H9 (cell line): ENCODE data around the gene CDK5. TPM values are rescaled to one million over a fixed set of nuclear protein-coding genes. Genes with fewer than 3 reads are reported as not detected.

Experiments
- DNase-seq: peaks from one replicate; pipeline ENCODE4 v3.0.0-alpha.2; 2017
- H2AFZ ChIP-seq: one replicate; pipeline ENCODE4 v1.6.1; 2013; ENCODE audit warnings: mild to moderate bottlenecking, low read length, control low read depth, moderate library complexity
- H2AK5ac ChIP-seq: 2 replicates; pipeline ENCODE4 v1.6.1; 2013; ENCODE audit warnings: low read length, control low read depth, mixed read lengths; ENCODE audit not compliant: insufficient read length
- H2BK120ac ChIP-seq: one replicate; pipeline ENCODE4 v1.6.1; 2013; ENCODE audit warnings: low read depth, mild to moderate bottlenecking, low read length, control low read depth, inconsistent platforms; ENCODE audit not compliant: poor library complexity, severe bottlenecking
- H2BK12ac ChIP-seq: 2 replicates; pipeline ENCODE4 v1.6.1; 2013; ENCODE audit warnings: low read length, control low read depth, mixed read lengths, low read depth; ENCODE audit not compliant: insufficient read length
- H2BK15ac ChIP-seq: 2 replicates; pipeline ENCODE4 v1.6.1; 2013; ENCODE audit warnings: low read depth, low read length, control low read depth
- H2BK20ac ChIP-seq: one replicate; pipeline ENCODE4 v1.6.1; 2013; ENCODE audit warnings: low read depth, mild to moderate bottlenecking, low read length, control low read depth, inconsistent platforms; ENCODE audit not compliant: poor library complexity, severe bottlenecking
- H2BK5ac ChIP-seq: 2 replicates; pipeline ENCODE4 v1.6.1; 2013; ENCODE audit warnings: low read length, control low read depth, mixed read lengths; ENCODE audit not compliant: insufficient read length
- H3K14ac ChIP-seq: 2 replicates; pipeline ENCODE4 v1.6.1; 2013; ENCODE audit warnings: low read length, control low read depth; ENCODE audit not compliant: insufficient read depth
- H3K18ac ChIP-seq: 2 replicates; pipeline ENCODE4 v1.6.1; 2013; ENCODE audit warnings: low read depth, mild to moderate bottlenecking, mixed read lengths, low read length, control low read depth; ENCODE audit not compliant: insufficient read length
- H3K23ac ChIP-seq: 2 replicates; pipeline ENCODE4 v1.6.1; 2013; ENCODE audit warnings: low read length, control low read depth, mixed read lengths, low read depth; ENCODE audit not compliant: insufficient read length
- H3K23me2 ChIP-seq: 2 replicates; pipeline ENCODE4 v1.6.1; 2013; ENCODE audit warnings: low read depth, mild to moderate bottlenecking, mixed read lengths, low read length, control low read depth; ENCODE audit not compliant: insufficient read length, poor library complexity, severe bottlenecking
- H3K27ac ChIP-seq: 2 replicates; pipeline ENCODE4 v1.5.1; 2013; ENCODE audit warnings: low read length, control low read depth, mixed read lengths, low read depth; ENCODE audit not compliant: insufficient read length
- H3K27me3 ChIP-seq: 2 replicates; pipeline ENCODE4 v1.6.1; 2013; ENCODE audit warnings: low read length, control low read depth, inconsistent platforms; ENCODE audit not compliant: insufficient read depth
- H3K4ac ChIP-seq: 2 replicates; pipeline ENCODE4 v1.6.1; 2013; ENCODE audit warnings: low read depth, mild to moderate bottlenecking, control low read depth, inconsistent platforms, low read length, moderate library complexity
- H3K4me1 ChIP-seq: 2 replicates; pipeline ENCODE4 v1.6.1; 2013; ENCODE audit warnings: low read length, control low read depth, inconsistent platforms; ENCODE audit not compliant: insufficient read depth
- H3K4me2 ChIP-seq: 2 replicates; pipeline ENCODE4 v1.6.1; 2013; ENCODE audit warnings: low read length, control low read depth, mixed read lengths; ENCODE audit not compliant: insufficient read length, insufficient read depth
- H3K56ac ChIP-seq: 2 replicates; pipeline ENCODE4 v1.6.1; 2013; ENCODE audit warnings: low read depth, mild to moderate bottlenecking, mixed read lengths, low read length, control low read depth; ENCODE audit not compliant: insufficient read length
- H3K79me1 ChIP-seq: 2 replicates; pipeline ENCODE4 v1.6.1; 2013; ENCODE audit warnings: low read depth, mild to moderate bottlenecking, moderate library complexity, low read length, control low read depth, inconsistent platforms; ENCODE audit not compliant: insufficient read depth, poor library complexity, severe bottlenecking
- H3K79me2 ChIP-seq: 2 replicates; pipeline ENCODE4 v1.6.1; 2013; ENCODE audit warnings: low read length, control low read depth, inconsistent platforms; ENCODE audit not compliant: insufficient read depth
- H3K9ac ChIP-seq: 2 replicates; pipeline ENCODE4 v1.6.1; 2013; ENCODE audit warnings: low read length, control low read depth, mixed read lengths; ENCODE audit not compliant: insufficient read length; ENCODE audit errors: extremely low read depth
- H3K9me3 ChIP-seq: one replicate; pipeline ENCODE4 v1.6.1; 2013; ENCODE audit warnings: low read depth, low read length, inconsistent platforms; ENCODE audit not compliant: control insufficient read depth
- H3T11ph ChIP-seq: one replicate; pipeline ENCODE4 v1.6.1; 2013; ENCODE audit warnings: mild to moderate bottlenecking, low read length, control low read depth, inconsistent platforms
- H4K20me1 ChIP-seq: one replicate; pipeline ENCODE4 v1.6.1; 2013; ENCODE audit not compliant: control insufficient read depth, insufficient read length, insufficient read depth
- H4K5ac ChIP-seq: 2 replicates; pipeline ENCODE4 v1.6.1; 2013; ENCODE audit warnings: low read depth, mild to moderate bottlenecking, mixed read lengths, low read length, control low read depth; ENCODE audit not compliant: insufficient read length
- H4K8ac ChIP-seq: replicated peaks from 2 replicates; pipeline ENCODE4 v1.6.1; 2013; ENCODE audit warnings: low read length, control low read depth, mixed read lengths, low read depth; ENCODE audit not compliant: insufficient read length
- H4K91ac ChIP-seq: 2 replicates; pipeline ENCODE4 v1.6.1; 2013; ENCODE audit warnings: low read depth, mild to moderate bottlenecking, moderate library complexity, mixed read lengths, low read length, control low read depth; ENCODE audit not compliant: insufficient read length
- H3K27ac Mint-ChIP-seq, 3 experiments: 2 replicates in 2 of 3; 3 replicates in 1 of 3; pipeline ENCODE4 v1.8.0; 2020 to 2021; ENCODE audit warnings: mixed read lengths in 3 of 3, mild to moderate bottlenecking in 1 of 3, moderate library complexity in 1 of 3
- H3K27me3 Mint-ChIP-seq: 2 replicates; pipeline ENCODE4 v1.8.0; 2021; ENCODE audit warnings: low read depth, mild to moderate bottlenecking, moderate library complexity, mixed read lengths
- H3K36me3 Mint-ChIP-seq, 3 experiments: 2 replicates in 2 of 3; 3 replicates in 1 of 3; pipeline ENCODE4 v1.8.0; 2020 to 2021; ENCODE audit warnings: low read depth in 3 of 3, mixed read lengths in 3 of 3; ENCODE audit not compliant: insufficient read depth in 1 of 3
- H3K4me1 Mint-ChIP-seq, 2 experiments: 2 replicates each; pipeline ENCODE4 v1.8.0; 2020; ENCODE audit warnings: mixed read lengths in 2 of 2
- H3K4me3 Mint-ChIP-seq, 2 experiments: 2 replicates in 1 of 2; 3 replicates in 1 of 2; pipeline ENCODE4 v1.8.0; 2020 to 2021; ENCODE audit warnings: mild to moderate bottlenecking in 2 of 2, mixed read lengths in 2 of 2, moderate library complexity in 1 of 2
- H3K9me3 Mint-ChIP-seq, 2 experiments: 2 replicates in 1 of 2; 3 replicates in 1 of 2; pipeline ENCODE4 v1.8.0; 2020; ENCODE audit warnings: mild to moderate bottlenecking in 2 of 2, mixed read lengths in 2 of 2, moderate library complexity in 1 of 2
- WGBS: extraction: QIAGEN DNeasy Blood & Tissue Kit; methylation state at CpG from one replicate; pipeline ENCODE4 v1.1.7; 2013; ENCODE audit warnings: missing lambda C conversion rate, low lambda C conversion rate, mixed read lengths; ENCODE audit not compliant: insufficient read length; ENCODE audit errors: extremely low coverage; 5-methylcytosine and 5-hydroxymethylcytosine counted together
- total RNA-seq: library from RNA; stranded (reverse); gene quantifications from 2 replicates; pipeline ENCODE4 v1.2.1, GENCODE V29; 2021
- TF ChIP-seq, protein P1 (sequence below): fragments of 200-600 bp; sonication (generic); conservative IDR thresholded peaks from 3 replicates; pipeline ENCODE4 v1.8.0; 2021; ENCODE audit warnings: antibody characterized with exemption, mild to moderate bottlenecking

CDK5 gene
- total RNA-seq, 1 experiment from 2014 or later: 19.9 TPM

DNA sequence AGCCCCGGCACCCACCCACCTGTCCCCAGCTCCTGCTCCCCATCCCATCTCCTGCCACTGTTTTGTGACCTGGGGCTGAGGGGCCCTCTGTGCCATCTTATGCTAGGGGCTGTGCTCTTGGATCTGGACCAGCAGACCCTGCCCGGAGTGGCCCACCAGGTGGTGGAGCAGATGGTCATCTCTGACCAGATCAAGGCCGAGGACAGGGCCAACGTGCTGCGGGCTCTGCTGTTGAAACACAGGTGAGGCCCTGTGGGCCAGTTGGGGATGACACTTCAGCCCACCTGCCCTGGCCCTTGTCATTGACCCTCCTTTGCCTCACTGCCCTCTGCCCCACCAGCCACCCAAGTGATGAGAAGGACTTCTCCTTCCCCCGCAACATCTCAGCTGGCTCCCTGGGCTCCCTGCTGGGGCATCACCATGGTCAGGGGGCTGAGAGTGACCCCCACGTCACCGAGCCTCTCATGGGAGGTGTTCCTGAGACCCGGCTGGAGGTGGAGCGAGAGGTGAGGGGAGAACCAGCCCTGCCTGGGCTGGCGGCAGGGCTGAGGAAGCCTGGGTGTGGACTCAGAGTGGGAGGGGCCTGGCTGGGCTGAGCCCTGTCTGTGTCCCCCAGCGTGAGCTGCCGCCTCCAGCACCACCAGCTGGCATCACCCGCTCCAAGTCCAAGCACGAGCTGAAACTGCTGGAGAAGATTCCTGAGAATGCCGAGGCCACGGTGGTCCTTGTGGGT is 12.3 kb upstream of the CDK5 start:
- DNase-seq: no peak
- no peak overlapping the region for H2BK120ac ChIP-seq
- TF ChIP-seq, protein P1, sequence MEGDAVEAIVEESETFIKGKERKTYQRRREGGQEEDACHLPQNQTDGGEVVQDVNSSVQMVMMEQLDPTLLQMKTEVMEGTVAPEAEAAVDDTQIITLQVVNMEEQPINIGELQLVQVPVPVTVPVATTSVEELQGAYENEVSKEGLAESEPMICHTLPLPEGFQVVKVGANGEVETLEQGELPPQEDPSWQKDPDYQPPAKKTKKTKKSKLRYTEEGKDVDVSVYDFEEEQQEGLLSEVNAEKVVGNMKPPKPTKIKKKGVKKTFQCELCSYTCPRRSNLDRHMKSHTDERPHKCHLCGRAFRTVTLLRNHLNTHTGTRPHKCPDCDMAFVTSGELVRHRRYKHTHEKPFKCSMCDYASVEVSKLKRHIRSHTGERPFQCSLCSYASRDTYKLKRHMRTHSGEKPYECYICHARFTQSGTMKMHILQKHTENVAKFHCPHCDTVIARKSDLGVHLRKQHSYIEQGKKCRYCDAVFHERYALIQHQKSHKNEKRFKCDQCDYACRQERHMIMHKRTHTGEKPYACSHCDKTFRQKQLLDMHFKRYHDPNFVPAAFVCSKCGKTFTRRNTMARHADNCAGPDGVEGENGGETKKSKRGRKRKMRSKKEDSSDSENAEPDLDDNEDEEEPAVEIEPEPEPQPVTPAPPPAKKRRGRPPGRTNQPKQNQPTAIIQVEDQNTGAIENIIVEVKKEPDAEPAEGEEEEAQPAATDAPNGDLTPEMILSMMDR: no peak
- Mint-ChIP-seq H3K4me3 (no peak overlapping the region), H3K36me3 (peaks cover 44 to 73% (median 68%) of the 10 kb centered on the region in 3 experiments; a peak in 6 of 7 replicates), H3K4me1 (peaks cover 11% of the 10 kb centered on the region in 2 experiments), H3K9me3 (no peaks in the 10 kb centered on the region; a peak in 1 of 5 replicates), H3K27ac (peak overlapping the region in 1 of 3 experiments; percentile 70; a peak in 1 of 7 replicates), H3K27me3 (no peaks in the 10 kb centered on the region)
- H2BK12ac ChIP-seq: no peak overlapping the region
- H4K8ac ChIP-seq: no peak overlapping the region
- no peak overlapping the region for H2AK5ac ChIP-seq
- H3K4me2 ChIP-seq: no peak overlapping the region
- H3K14ac ChIP-seq: no peak overlapping the region
- no peak overlapping the region for H4K91ac ChIP-seq
- H3K9ac ChIP-seq: no peak overlapping the region
- no peaks in the 10 kb centered on the region for H3K23me2 ChIP-seq
- H3K9me3 ChIP-seq: no peaks in the 10 kb centered on the region
- no peaks in the 10 kb centered on the region for H3K79me1 ChIP-seq
- no peak overlapping the region for H3K23ac ChIP-seq
- no peak overlapping the region for H2BK15ac ChIP-seq
- H3K56ac ChIP-seq: no peak overlapping the region
- H3T11ph ChIP-seq: no peak overlapping the region
- H3K27ac ChIP-seq: no peak overlapping the region
- H3K79me2 ChIP-seq: no peaks in the 10 kb centered on the region
- no peaks in the 10 kb centered on the region for H4K20me1 ChIP-seq
- H3K18ac ChIP-seq: no peak overlapping the region
- H2AFZ ChIP-seq: no peak overlapping the region
- H3K27me3 ChIP-seq: no peaks in the 10 kb centered on the region
- no peak overlapping the region for H2BK5ac ChIP-seq
- no peak overlapping the region for H2BK20ac ChIP-seq
- no peaks in the 10 kb centered on the region; the same call in 1 of the 2 replicates for H3K4me1 ChIP-seq
- WGBS: no CpG with 5 or more reads among the region's 17 CpGs
- no peak overlapping the region for H3K4ac ChIP-seq
- no peak overlapping the region for H4K5ac ChIP-seq
